Activated naive CD8-positive, alpha-beta T cell treated with anti-CD3 and anti-CD28 coated beads for 36 hours (primary cell): ENCODE data around the gene PINLYP. TPM values are rescaled to one million over a fixed set of nuclear protein-coding genes. Genes with fewer than 3 reads are reported as not detected.
A peak's percentile ranks its signal among the peaks of the same experiment; 100 is the strongest.

ENCODE experiments used
- DNase-seq: peaks from one replicate; pipeline ENCODE4 v3.0.0; 2021
- H3K27ac Mint-ChIP-seq: one replicate; pipeline ENCODE4 v1.8.0; 2022; ENCODE audit warnings: mild to moderate bottlenecking, moderate library complexity, mixed read lengths
- H3K27me3 Mint-ChIP-seq: one replicate; pipeline ENCODE4 v1.8.0; 2022; ENCODE audit warnings: mild to moderate bottlenecking, mixed read lengths
- H3K36me3 Mint-ChIP-seq: one replicate; pipeline ENCODE4 v1.8.0; 2021; ENCODE audit warnings: mild to moderate bottlenecking, mixed read lengths
- H3K4me1 Mint-ChIP-seq: one replicate; pipeline ENCODE4 v1.8.0; 2021; ENCODE audit warnings: mixed read lengths
- H3K4me3 Mint-ChIP-seq: one replicate; pipeline ENCODE4 v1.8.0; 2022; ENCODE audit warnings: mild to moderate bottlenecking, moderate library complexity, mixed read lengths
- H3K9me3 Mint-ChIP-seq: one replicate; pipeline ENCODE4 v1.8.0; 2022; ENCODE audit warnings: mixed read lengths
- total RNA-seq, 2 experiments: library from RNA; stranded (reverse); gene quantifications; one replicate each; pipeline ENCODE4 v1.2.3, GENCODE V29; 2021

The PINLYP gene
- total RNA-seq, 2 experiments from 2014 or later, result 14.3 to 16.8 TPM

GRCh38 chr19:43619262-43620060 is 43.9 kb downstream of the PINLYP start, which contains the start of gene ZNF428:
ZNF428 (minus strand) TSS chr19:43619629; CDS start chr19:43614304, 5,325 bp downstream.
- H3K36me3 Mint-ChIP-seq, result peaks cover 3% of the 10 kb centered on the region
- DNase-seq, result peak; percentile 94
- peaks cover 19% of the 10 kb centered on the region for H3K4me1 Mint-ChIP-seq
- H3K4me3 Mint-ChIP-seq, result peak within 1 kb of the TSS; percentile 95
- H3K9me3 Mint-ChIP-seq, result no peaks in the 10 kb centered on the region
- peak within 1 kb of the TSS; percentile 99 for H3K27ac Mint-ChIP-seq
- no peaks in the 10 kb centered on the region for H3K27me3 Mint-ChIP-seq

- Mint-ChIP-seq H3K4me3 (peak overlapping the region; percentile 95), H3K4me1 (peaks cover 26% of the 10 kb centered on the region), H3K9me3 (no peaks in the 10 kb centered on the region), H3K27me3 (no peaks in the 10 kb centered on the region), H3K36me3 (peaks cover 3% of the 10 kb centered on the region), H3K27ac (peak overlapping the region; percentile 99)
- DNase-seq, result peak; percentile 87
These were observed 44.7 kb downstream of the PINLYP start for GRCh38 chr19:43620061-43621001.

- Mint-ChIP-seq H3K27ac (no peak overlapping the region), H3K4me1 (peaks cover 22% of the 10 kb centered on the region), H3K36me3 (peaks cover 3% of the 10 kb centered on the region), H3K4me3 (no peak overlapping the region), H3K9me3 (no peaks in the 10 kb centered on the region), H3K27me3 (peaks cover 11% of the 10 kb centered on the region)
- no peak for DNase-seq
These were observed 46.5 kb downstream of the PINLYP start for GRCh38 chr19:43622070-43622469.

GRCh38 chr19:43622956-43623355 is 47.4 kb downstream of the PINLYP start:
- H3K27ac Mint-ChIP-seq, result no peak overlapping the region
- no peak for DNase-seq
- H3K4me1 Mint-ChIP-seq, result peaks cover 22% of the 10 kb centered on the region
- no peak overlapping the region for H3K4me3 Mint-ChIP-seq
- H3K36me3 Mint-ChIP-seq, result peaks cover 3% of the 10 kb centered on the region
- H3K9me3 Mint-ChIP-seq, result no peaks in the 10 kb centered on the region
- H3K27me3 Mint-ChIP-seq, result peaks cover 17% of the 10 kb centered on the region

- H3K36me3 Mint-ChIP-seq, result peaks cover 3% of the 10 kb centered on the region
- no peak overlapping the region for H3K4me3 Mint-ChIP-seq
- H3K9me3 Mint-ChIP-seq, result no peaks in the 10 kb centered on the region
- DNase-seq, result no peak
- peaks cover 17% of the 10 kb centered on the region for H3K27me3 Mint-ChIP-seq
- peaks cover 22% of the 10 kb centered on the region for H3K4me1 Mint-ChIP-seq
- no peak overlapping the region for H3K27ac Mint-ChIP-seq
These were observed 48.5 kb downstream of the PINLYP start for GRCh38 chr19:43623889-43624670.

- no peak overlapping the region for H3K4me3 Mint-ChIP-seq
- peaks cover 3% of the 10 kb centered on the region for H3K36me3 Mint-ChIP-seq
- H3K27me3 Mint-ChIP-seq, result peaks cover 17% of the 10 kb centered on the region
These were observed 49.3 kb downstream of the PINLYP start for GRCh38 chr19:43624933-43625332.

GRCh38 chr19:43625918-43626579 is 50.4 kb downstream of the PINLYP start:
- no peak overlapping the region for H3K27ac Mint-ChIP-seq
- DNase-seq, result peak; percentile 27
- no peaks in the 10 kb centered on the region for H3K36me3 Mint-ChIP-seq
- H3K4me1 Mint-ChIP-seq, result peaks cover 12% of the 10 kb centered on the region
- H3K27me3 Mint-ChIP-seq, result peaks cover 17% of the 10 kb centered on the region
- H3K9me3 Mint-ChIP-seq, result no peaks in the 10 kb centered on the region
- no peak overlapping the region for H3K4me3 Mint-ChIP-seq

More at GRCh38 chr19:43624933-43625332, 49.3 kb downstream of the PINLYP start:
- H3K4me1 Mint-ChIP-seq, result peaks cover 22% of the 10 kb centered on the region
- no peak overlapping the region for H3K27ac Mint-ChIP-seq
- H3K9me3 Mint-ChIP-seq, result no peaks in the 10 kb centered on the region
- peak; percentile 84 for DNase-seq

- DNase-seq, result no peak
- Mint-ChIP-seq H3K4me3 (no peak overlapping the region), H3K27ac (no peak overlapping the region), H3K27me3 (peaks cover 17% of the 10 kb centered on the region), H3K36me3 (no peaks in the 10 kb centered on the region), H3K9me3 (no peaks in the 10 kb centered on the region), H3K4me1 (peaks cover 10% of the 10 kb centered on the region)
These were observed 51.2 kb downstream of the PINLYP start for GRCh38 chr19:43626838-43627237.

GRCh38 chr19:43628646-43629326 is 53.2 kb downstream of the PINLYP start:
- peaks cover 20% of the 10 kb centered on the region for H3K27me3 Mint-ChIP-seq
- H3K4me1 Mint-ChIP-seq, result peaks cover 10% of the 10 kb centered on the region
- no peaks in the 10 kb centered on the region for H3K9me3 Mint-ChIP-seq
- no peak for DNase-seq
- H3K36me3 Mint-ChIP-seq, result no peaks in the 10 kb centered on the region
- no peak overlapping the region for H3K27ac Mint-ChIP-seq
- H3K4me3 Mint-ChIP-seq, result no peak overlapping the region

GRCh38 chr19:43631491-43631890 is 55.9 kb downstream of the PINLYP start:
- Mint-ChIP-seq H3K4me3 (no peak overlapping the region), H3K4me1 (no peaks in the 10 kb centered on the region), H3K27me3 (peaks cover 31% of the 10 kb centered on the region), H3K27ac (no peak overlapping the region), H3K9me3 (no peaks in the 10 kb centered on the region), H3K36me3 (no peaks in the 10 kb centered on the region)
- DNase-seq, result no peak

Other genes with a start within 250 kb of the PINLYP start
- gene CD177, start 222.1 kb upstream of the PINLYP start, total RNA-seq, result not detected
- not detected for gene TEX101, start 160.9 kb upstream of the PINLYP start, total RNA-seq
- gene LYPD3, start 110.2 kb upstream of the PINLYP start, total RNA-seq, result 1 to 10 TPM; 5.2 to 5.3 TPM
- gene PHLDB3, start 71.1 kb upstream of the PINLYP start, total RNA-seq, result 10 to 100 TPM; 12.7 to 13.1 TPM
- gene ETHE1, start 48.6 kb upstream of the PINLYP start, total RNA-seq, result 10 to 100 TPM; 41.5 to 44.8 TPM
- 1 to 10 TPM; 2.0 to 2.2 TPM for gene ZNF575, start 42.6 kb upstream of the PINLYP start, total RNA-seq
- 10 to 100 TPM; 35.4 to 36.8 TPM for gene XRCC1, start 274 bp upstream of the PINLYP start, total RNA-seq
- gene IRGQ, start 20.3 kb downstream of the PINLYP start, total RNA-seq, result 10 to 100 TPM; 19.8 to 24.6 TPM
- gene ZNF576, start 20.8 kb downstream of the PINLYP start, total RNA-seq, result 10 to 100 TPM; 11.7 to 14.9 TPM
- under 1 TPM; 0.54 to 0.60 TPM for gene SRRM5, start 36.3 kb downstream of the PINLYP start, total RNA-seq
- gene ZNF428, start 43.8 kb downstream of the PINLYP start, total RNA-seq, result 10 to 100 TPM; 16.8 to 19.7 TPM
- gene CADM4, start 64.0 kb downstream of the PINLYP start, total RNA-seq, result under 1 TPM; 0.26 to 0.29 TPM
- 1 to 10 TPM; 6.5 to 7.6 TPM for gene PLAUR, start 94.4 kb downstream of the PINLYP start, total RNA-seq
- not detected for gene IRGC, start 140.3 kb downstream of the PINLYP start, total RNA-seq
- 10 to 100 TPM; 55.7 to 58.1 TPM for gene SMG9, start 179.2 kb downstream of the PINLYP start, total RNA-seq
- gene KCNN4, start 205.2 kb downstream of the PINLYP start, total RNA-seq, result 10 to 100 TPM; 38.9 to 41.5 TPM
- 1 to 10 TPM; 1.6 TPM for gene LYPD5, start 226.6 kb downstream of the PINLYP start, total RNA-seq